Urinary bladder (tissue), 4 donors: Measurements from ENCODE around the gene HSF2. TPM values are rescaled to one million over a fixed set of nuclear protein-coding genes. Genes with fewer than 3 reads are reported as not detected.

Source experiments
- DNase-seq: peaks from one replicate; pipeline ENCODE4 v3.0.0-alpha.2; 2015; ENCODE audit errors: extremely low spot score
- H3K27ac ChIP-seq: one replicate; pipeline ENCODE4 v1.5.1; 2013; ENCODE audit warnings: low read depth, mild to moderate bottlenecking, moderate library complexity
- H3K36me3 ChIP-seq: one replicate; pipeline ENCODE4 v1.6.1; 2013; ENCODE audit warnings: mild to moderate bottlenecking, moderate library complexity; ENCODE audit not compliant: insufficient read depth
- H3K4me1 ChIP-seq: one replicate; pipeline ENCODE4 v1.6.1; 2013; ENCODE audit warnings: mild to moderate bottlenecking, moderate library complexity; ENCODE audit not compliant: insufficient read depth
- H3K4me3 ChIP-seq: one replicate; pipeline ENCODE4 v1.5.1; 2013; ENCODE audit warnings: low read depth, low read length
- WGBS: extraction: QIAGEN DNeasy Blood & Tissue Kit; methylation state at CpG from one replicate; pipeline ENCODE4 v1.1.7; 2013; 5-methylcytosine and 5-hydroxymethylcytosine counted together
- polyA plus RNA-seq: library from polyadenylated mRNA; stranded (reverse); fragments of 200-250 nt; gene quantifications from one replicate; pipeline ENCODE4 v1.2.3, GENCODE V29; 2013
- total RNA-seq: library from RNA; depleted of rRNA; stranded (reverse); fragments of >200 nt; gene quantifications from one replicate; pipeline ENCODE4 v1.2.3, GENCODE V29; 2014
- donor health status: healthy with polysubstance abuse.
- donor health status: healthy.

Gene HSF2
- total and polyA plus RNA-seq, 2 donors = 14.6 to 39.9 TPM

GRCh38 chr6:122407712-122408111, 8.3 kb downstream of the HSF2 start:
- WGBS = 64% methylated on average over 4 of the region's 4 CpGs
- DNase-seq = no peak
- Histone ChIP-seq H3K4me1 (no peaks in the 10 kb centered on the region), H3K36me3 (no peaks in the 10 kb centered on the region), H3K27ac (no peak overlapping the region), H3K4me3 (no peak overlapping the region)

GRCh38 chr6:122408240-122408639, 8.8 kb downstream of the HSF2 start:
- WGBS = 84% methylated on average over 1 of the region's 1 CpG
- no peaks in the 10 kb centered on the region for H3K36me3 ChIP-seq
- H3K4me3 ChIP-seq = no peak overlapping the region
- DNase-seq = no peak
- H3K27ac ChIP-seq = no peak overlapping the region
- no peaks in the 10 kb centered on the region for H3K4me1 ChIP-seq

GRCh38 chr6:122408702-122409458, 9.4 kb downstream of the HSF2 start:
- no peak overlapping the region for H3K27ac ChIP-seq
- no peaks in the 10 kb centered on the region for H3K36me3 ChIP-seq
- DNase-seq = no peak
- H3K4me3 ChIP-seq = no peak overlapping the region
- 65% methylated on average over 6 of the region's 6 CpGs for WGBS
- H3K4me1 ChIP-seq = no peaks in the 10 kb centered on the region

GRCh38 chr6:122412001-122412400, 12.5 kb downstream of the HSF2 start:
- Histone ChIP-seq H3K4me3 (no peak overlapping the region), H3K36me3 (no peaks in the 10 kb centered on the region), H3K4me1 (no peaks in the 10 kb centered on the region), H3K27ac (no peak overlapping the region)
- no peak for DNase-seq

- no peaks in the 10 kb centered on the region for H3K4me1 ChIP-seq
- no peaks in the 10 kb centered on the region for H3K36me3 ChIP-seq
- H3K4me3 ChIP-seq = no peak overlapping the region
- DNase-seq = no peak
- no peak overlapping the region for H3K27ac ChIP-seq
- 94% methylated on average over 1 of the region's 1 CpG for WGBS
Observed at GRCh38 chr6:122416825-122417224, 17.4 kb downstream of the HSF2 start.

GRCh38 chr6:122422003-122422402, 22.6 kb downstream of the HSF2 start:
- no peak for DNase-seq
- Histone ChIP-seq H3K27ac (no peak overlapping the region), H3K36me3 (no peaks in the 10 kb centered on the region), H3K4me1 (no peaks in the 10 kb centered on the region), H3K4me3 (no peak overlapping the region)
- 99% methylated on average over 2 of the region's 2 CpGs for WGBS

- H3K27ac ChIP-seq = no peak overlapping the region
- H3K4me1 ChIP-seq = no peaks in the 10 kb centered on the region
- H3K36me3 ChIP-seq = no peaks in the 10 kb centered on the region
- H3K4me3 ChIP-seq = no peak overlapping the region
- no peak for DNase-seq
- WGBS = 90% methylated on average over 1 of the region's 1 CpG
Observed at GRCh38 chr6:122422614-122423267, 23.3 kb downstream of the HSF2 start.

- WGBS = 91% methylated on average over 1 of the region's 1 CpG
Observed at GRCh38 chr6:122423734-122424133, 24.3 kb downstream of the HSF2 start.

GRCh38 chr6:122426597-122426996, 27.1 kb downstream of the HSF2 start:
- WGBS = 98% methylated on average over 3 of the region's 3 CpGs
- no peak overlapping the region for H3K27ac ChIP-seq

More at GRCh38 chr6:122423734-122424133, 24.3 kb downstream of the HSF2 start:
- H3K36me3 ChIP-seq = no peaks in the 10 kb centered on the region
- no peak overlapping the region for H3K27ac ChIP-seq
- no peak for DNase-seq
- no peaks in the 10 kb centered on the region for H3K4me1 ChIP-seq
- no peak overlapping the region for H3K4me3 ChIP-seq

GRCh38 chr6:122428781-122429180, 29.3 kb downstream of the HSF2 start:
- H3K4me1 ChIP-seq = no peaks in the 10 kb centered on the region
- no peak overlapping the region for H3K4me3 ChIP-seq
- no peak overlapping the region for H3K27ac ChIP-seq
- peaks cover 2% of the 10 kb centered on the region for H3K36me3 ChIP-seq
- WGBS = 58% methylated on average over 1 of the region's 1 CpG
- no peak for DNase-seq

More at GRCh38 chr6:122426597-122426996, 27.1 kb downstream of the HSF2 start:
- Histone ChIP-seq H3K4me1 (no peaks in the 10 kb centered on the region), H3K4me3 (no peak overlapping the region), H3K36me3 (peaks cover 2% of the 10 kb centered on the region)
- DNase-seq = no peak

- H3K27ac ChIP-seq = no peak overlapping the region
- no peak overlapping the region for H3K4me3 ChIP-seq
- H3K36me3 ChIP-seq = peaks cover 2% of the 10 kb centered on the region
- H3K4me1 ChIP-seq = no peaks in the 10 kb centered on the region
- DNase-seq = no peak
Observed at GRCh38 chr6:122429323-122429722, 29.9 kb downstream of the HSF2 start.

GRCh38 chr6:122431780-122432179, 32.3 kb downstream of the HSF2 start:
- no peak for DNase-seq
- 85% methylated on average over 4 of the region's 4 CpGs for WGBS
- Histone ChIP-seq H3K4me1 (no peaks in the 10 kb centered on the region), H3K4me3 (no peak overlapping the region), H3K36me3 (peaks cover 2% of the 10 kb centered on the region), H3K27ac (no peak overlapping the region)

- no peak for DNase-seq
- 89% methylated on average over 3 of the region's 3 CpGs for WGBS
- no peaks in the 10 kb centered on the region for H3K4me1 ChIP-seq
Observed at GRCh38 chr6:122432816-122433215, 33.4 kb downstream of the HSF2 start.

GRCh38 chr6:122438975-122439374, 39.5 kb downstream of the HSF2 start:
- H3K27ac ChIP-seq = no peak overlapping the region
- no peaks in the 10 kb centered on the region for H3K36me3 ChIP-seq
- DNase-seq = no peak
- H3K4me3 ChIP-seq = no peak overlapping the region
- WGBS = 98% methylated on average over 1 of the region's 1 CpG
- H3K4me1 ChIP-seq = no peaks in the 10 kb centered on the region

More at GRCh38 chr6:122432816-122433215, 33.4 kb downstream of the HSF2 start:
- no peak overlapping the region for H3K27ac ChIP-seq
- no peak overlapping the region for H3K4me3 ChIP-seq
- peaks cover 2% of the 10 kb centered on the region for H3K36me3 ChIP-seq
